ENCODE measurements around the gene GAPDHS. TPM values are rescaled to one million over a fixed set of nuclear protein-coding genes. Genes with fewer than 3 reads are reported as not detected.

The GAPDHS gene
- total RNA-seq, 3 donors from 2014 or later: not detected

GRCh38 chr19:35552534-35553384 is 19.5 kb downstream of the GAPDHS start:
- H3K4me1 ChIP-seq (ENCODE audit: low read depth): no peaks in the 10 kb centered on the region
- TF ChIP-seq CTCF (IDR thresholded peaks at IDR 0.05): no peak
- no peaks in the 10 kb centered on the region for H3K9me3 ChIP-seq
- no peak for ATAC-seq
- peak in 1 of 3 donors; percentile 15 for DNase-seq
- H3K4me3 ChIP-seq: no peak overlapping the region
- intact Hi-C loops (cut with DNase I, micrococcal nuclease): no loop called here
- H3K36me3 ChIP-seq (ENCODE audit: low read depth): no peaks in the 10 kb centered on the region

GRCh38 chr19:35553385-35554000 is 20.2 kb downstream of the GAPDHS start:
- H3K4me3 ChIP-seq: no peak overlapping the region
- H3K36me3 ChIP-seq (ENCODE audit: low read depth): no peaks in the 10 kb centered on the region
- no peaks in the 10 kb centered on the region for H3K9me3 ChIP-seq
- no peak for TF ChIP-seq CTCF (IDR thresholded peaks at IDR 0.05)
- intact Hi-C loops (cut with DNase I, micrococcal nuclease): no loop called here
- ATAC-seq: no peak
- peak in 1 of 3 donors; percentile 10 for DNase-seq
- peaks cover 5% of the 10 kb centered on the region for H3K4me1 ChIP-seq (ENCODE audit: low read depth)

GRCh38 chr19:35554076-35554475 is 20.8 kb downstream of the GAPDHS start:
- Histone ChIP-seq H3K4me1 (ENCODE audit: low read depth) (peaks cover 5% of the 10 kb centered on the region), H3K4me3 (no peak overlapping the region), H3K9me3 (no peaks in the 10 kb centered on the region), H3K36me3 (ENCODE audit: low read depth) (no peaks in the 10 kb centered on the region)
- ATAC-seq: no peak
- peak in 1 of 3 donors; percentile 5 for DNase-seq
- intact Hi-C loops (cut with DNase I, micrococcal nuclease): no loop called here
- no peak for TF ChIP-seq CTCF (IDR thresholded peaks at IDR 0.05)

GRCh38 chr19:35555301-35556005 is 22.2 kb downstream of the GAPDHS start:
- Histone ChIP-seq H3K36me3 (ENCODE audit: low read depth) (no peaks in the 10 kb centered on the region), H3K4me1 (ENCODE audit: low read depth) (peaks cover 5% of the 10 kb centered on the region), H3K9me3 (no peaks in the 10 kb centered on the region), H3K4me3 (no peak overlapping the region)
- intact Hi-C loops (cut with DNase I, micrococcal nuclease): no loop called here
- TF ChIP-seq CTCF (IDR thresholded peaks at IDR 0.05): no peak
- ATAC-seq: no peak
- DNase-seq: peak in 1 of 3 donors; percentile 11

GRCh38 chr19:35556025-35556590 is 22.9 kb downstream of the GAPDHS start:
- Histone ChIP-seq H3K36me3 (ENCODE audit: low read depth) (no peaks in the 10 kb centered on the region), H3K9me3 (no peaks in the 10 kb centered on the region), H3K4me1 (ENCODE audit: low read depth) (peaks cover 5% of the 10 kb centered on the region), H3K4me3 (no peak overlapping the region)
- intact Hi-C loops (cut with DNase I, micrococcal nuclease): no loop called here
- TF ChIP-seq CTCF (IDR thresholded peaks at IDR 0.05): no peak
- no peak for DNase-seq
- no peak for ATAC-seq

Measured in mucosa of descending colon (tissue), 3 donors.